ENCODE measurements around the gene MRPS22.
"Not testable (repeated sequence)": the region's sequence is repeated elsewhere in the genome, so short reads cannot be mapped to it uniquely, and the experiment has no call there.

MRPS22 gene

GRCh38 chr3:139342054-139342453, 1.8 kb upstream of the MRPS22 start:
- no peak for DNase-seq

DNA sequence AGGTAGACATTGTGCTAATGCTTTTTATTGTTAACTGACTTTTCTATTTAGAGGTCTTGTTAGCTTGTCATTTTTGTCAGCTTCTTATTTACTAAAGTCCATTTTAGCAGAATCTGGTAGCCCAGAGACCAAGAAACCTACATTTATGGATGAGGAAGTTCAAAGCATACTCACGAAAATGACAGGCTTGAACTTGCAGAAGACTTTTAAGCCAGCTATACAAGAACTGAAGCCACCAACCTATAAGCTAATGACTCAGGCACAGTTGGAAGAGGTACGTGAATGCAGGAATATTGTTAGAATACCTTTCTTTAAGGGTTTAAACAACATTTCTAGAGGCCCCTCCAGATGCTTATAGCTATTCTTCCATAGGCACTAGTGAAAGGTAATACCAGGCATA, 3.0 kb downstream of the MRPS22 start:
- no peak for DNase-seq

DNA sequence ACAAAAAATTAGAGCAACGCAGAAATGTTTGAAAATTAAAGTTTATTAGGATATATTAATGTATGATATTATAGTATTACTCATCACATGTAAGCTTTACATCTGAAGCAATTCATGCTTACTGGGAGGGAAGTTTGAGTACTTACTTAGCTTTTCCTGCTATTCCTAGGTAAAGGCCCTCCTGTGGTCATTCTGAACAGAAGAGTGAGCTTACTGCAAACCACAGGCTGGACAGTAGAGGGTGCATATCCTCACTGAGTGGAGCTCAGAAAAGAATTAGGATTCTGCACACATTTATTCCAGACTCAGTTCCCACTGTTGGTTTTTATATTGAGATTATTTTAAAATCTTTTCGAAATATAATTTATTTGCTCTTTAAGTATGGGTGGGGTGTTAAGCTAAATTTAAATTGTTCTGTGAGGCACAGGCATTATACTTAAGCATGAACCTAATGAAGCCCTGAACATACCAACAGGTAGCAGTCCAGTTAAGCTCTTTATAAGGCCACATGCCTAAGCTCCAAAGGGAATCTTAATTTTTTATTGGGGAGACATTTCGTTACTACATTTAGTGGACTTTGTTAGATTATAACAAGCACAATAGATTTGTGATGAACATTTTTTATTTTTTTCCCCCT, 10.2 kb downstream of the MRPS22 start:
- no peak for DNase-seq

GRCh38 chr3:139354661-139355060, 10.8 kb downstream of the MRPS22 start:
- no peak for DNase-seq

- DNase-seq: no peak
Measured at GRCh38 chr3:139355476-139355875, 11.7 kb downstream of the MRPS22 start.

DNA sequence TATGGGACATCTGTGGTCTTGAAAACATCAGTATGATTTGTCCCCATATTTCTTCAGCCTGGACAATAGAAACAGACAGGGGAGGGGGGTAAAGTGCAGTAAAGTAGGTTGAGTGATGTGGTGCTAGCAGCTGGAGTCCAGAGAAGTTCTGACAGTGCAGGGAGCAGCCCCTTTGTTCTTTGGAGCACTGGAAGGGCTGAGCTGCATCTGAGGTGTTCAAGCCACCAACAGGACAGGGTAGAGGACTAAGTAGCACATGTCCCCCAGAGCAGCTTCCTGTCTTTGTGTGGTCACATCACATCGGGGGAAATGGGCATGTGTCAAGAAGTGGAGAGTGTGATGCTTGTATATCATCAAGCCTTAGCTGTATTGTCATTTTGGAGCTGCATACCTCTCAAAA, 12.1 kb downstream of the MRPS22 start:
- DNase-seq: no peak

GRCh38 chr3:139357899-139358298, 14.1 kb downstream of the MRPS22 start:
- no peak for DNase-seq

GRCh38 chr3:139358841-139359562, 15.2 kb downstream of the MRPS22 start:
- DNase-seq: no peak

GRCh38 chr3:139361276-139361675, 17.5 kb downstream of the MRPS22 start:
- no peak for DNase-seq

DNA sequence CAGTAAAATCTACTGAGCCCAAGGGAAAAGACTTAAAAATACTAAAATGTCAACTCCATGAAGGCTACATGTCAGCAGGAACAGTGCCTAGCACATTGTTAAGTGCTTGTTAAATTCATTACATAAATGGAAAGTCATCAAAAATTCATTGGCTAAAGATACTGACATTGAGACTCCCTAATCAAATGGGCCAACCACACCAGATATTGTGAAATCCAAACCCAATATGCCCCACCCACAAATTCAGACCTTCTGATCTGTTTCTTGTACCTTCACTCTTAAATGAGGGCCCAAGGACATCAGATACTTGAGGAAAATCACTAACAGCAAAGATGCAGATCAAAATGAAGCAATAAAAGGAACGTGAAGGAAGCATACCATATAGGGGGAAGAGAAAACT, 20.7 kb downstream of the MRPS22 start:
- no peak for DNase-seq

DNA sequence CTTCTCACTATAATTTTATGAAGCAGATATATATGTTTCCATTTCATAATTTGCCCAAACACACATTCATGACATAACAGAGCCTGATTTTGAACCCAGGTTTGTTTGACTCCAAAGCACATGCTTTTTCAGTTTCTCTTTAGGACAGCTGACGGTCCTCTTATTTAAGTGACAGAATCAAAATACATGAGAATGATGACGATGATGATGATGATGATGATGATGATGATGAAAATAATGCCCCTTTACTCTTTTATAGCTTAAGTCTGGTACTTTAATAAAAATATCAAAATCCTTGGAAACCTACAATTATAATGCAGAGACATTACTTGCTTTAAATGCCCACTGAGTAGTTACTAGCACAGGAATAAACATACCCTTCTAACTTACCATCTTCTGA, 30.3 kb downstream of the MRPS22 start:
- DNase-seq: no peak

GRCh38 chr3:139377378-139377777, 33.6 kb downstream of the MRPS22 start:
- DNase-seq: no peak

DNA sequence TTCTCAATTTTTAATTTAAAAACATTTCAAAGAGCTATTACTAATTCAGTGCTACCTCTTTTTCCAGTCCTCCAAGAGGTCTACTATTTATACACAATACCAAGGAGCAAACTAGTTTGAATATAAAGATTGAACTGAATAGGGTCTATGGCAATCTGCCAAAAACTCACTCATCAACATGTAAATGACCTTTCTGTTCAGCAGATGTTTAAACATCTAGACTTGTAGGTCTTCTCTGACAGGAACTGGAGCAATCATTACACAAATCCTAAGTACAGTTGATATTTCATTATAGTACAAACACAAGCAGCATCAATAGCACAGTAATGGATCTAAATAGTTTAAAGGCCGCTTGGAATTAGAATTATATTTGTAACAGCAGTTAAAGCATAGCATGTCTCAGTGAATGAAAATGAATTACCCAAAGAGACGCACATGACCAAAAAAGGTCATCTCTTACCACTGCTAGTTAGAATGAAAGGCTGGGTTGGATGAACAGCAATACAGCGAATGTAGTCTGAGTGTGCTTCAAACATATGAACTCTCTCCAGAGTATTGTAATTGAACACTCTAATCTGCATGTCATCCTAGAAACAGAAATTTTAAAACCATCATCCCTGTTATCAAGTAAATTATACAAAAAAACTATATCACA, 34.9 kb downstream of the MRPS22 start:
- no peak for DNase-seq

DNA sequence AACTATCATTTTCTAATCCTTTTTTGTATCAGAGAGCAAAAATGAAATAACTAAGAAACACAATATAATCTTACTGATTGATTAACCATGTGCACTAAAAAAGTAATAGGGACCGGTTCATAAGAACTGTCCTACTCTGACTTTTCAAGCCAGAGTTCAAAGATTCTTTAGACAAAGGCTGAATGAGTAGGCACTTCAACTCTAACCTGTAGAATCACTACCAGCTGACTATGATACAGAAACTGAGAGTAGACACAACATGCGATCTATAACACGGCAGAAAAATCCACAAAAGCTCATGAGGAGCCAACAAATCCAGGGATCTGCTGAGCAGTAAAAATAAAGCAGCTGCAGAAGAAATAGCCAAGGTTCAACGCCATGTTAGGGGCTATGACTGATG, 36.8 kb downstream of the MRPS22 start:
- no peak for DNase-seq

DNA sequence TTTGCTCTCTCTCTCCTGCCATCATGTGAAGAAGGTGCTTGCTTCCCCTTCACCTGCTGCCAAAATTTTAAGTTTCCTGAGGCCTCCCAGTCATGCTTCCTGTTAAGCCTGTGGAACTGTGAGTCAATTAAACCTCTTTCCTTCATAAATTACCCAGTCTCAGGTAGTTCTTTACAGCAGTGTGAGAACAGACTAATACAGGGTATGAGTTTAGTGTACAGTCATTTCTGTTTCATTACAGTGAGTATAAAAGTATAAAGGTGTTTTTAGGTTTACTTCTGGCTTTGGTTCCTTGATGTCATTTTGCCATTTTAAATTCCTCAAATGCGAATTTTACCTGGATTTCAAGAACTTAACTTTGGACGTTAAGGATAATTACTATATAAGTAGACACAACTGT, 38.5 kb downstream of the MRPS22 start:
- DNase-seq: not testable (repeated sequence)

DNA sequence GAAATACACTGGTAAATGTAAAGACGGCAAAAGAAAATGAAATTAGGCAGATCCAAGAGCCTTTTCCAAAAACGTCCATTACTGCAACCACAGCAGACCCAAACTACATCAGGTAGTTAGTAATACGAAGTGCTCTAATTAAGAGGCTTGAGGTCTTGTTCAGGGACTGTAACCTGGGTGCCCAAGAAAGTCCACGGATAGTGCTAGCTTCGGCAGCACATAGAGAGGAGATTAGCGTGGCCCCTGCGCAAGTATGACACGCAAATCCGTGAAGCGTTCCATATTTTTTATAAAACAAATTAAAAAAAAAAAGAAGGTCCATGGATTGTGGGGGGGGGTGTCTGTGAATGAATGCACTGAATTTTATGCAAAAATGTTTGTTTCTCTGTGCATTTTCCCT, 44.3 kb downstream of the MRPS22 start:
- DNase-seq: no peak

DNA sequence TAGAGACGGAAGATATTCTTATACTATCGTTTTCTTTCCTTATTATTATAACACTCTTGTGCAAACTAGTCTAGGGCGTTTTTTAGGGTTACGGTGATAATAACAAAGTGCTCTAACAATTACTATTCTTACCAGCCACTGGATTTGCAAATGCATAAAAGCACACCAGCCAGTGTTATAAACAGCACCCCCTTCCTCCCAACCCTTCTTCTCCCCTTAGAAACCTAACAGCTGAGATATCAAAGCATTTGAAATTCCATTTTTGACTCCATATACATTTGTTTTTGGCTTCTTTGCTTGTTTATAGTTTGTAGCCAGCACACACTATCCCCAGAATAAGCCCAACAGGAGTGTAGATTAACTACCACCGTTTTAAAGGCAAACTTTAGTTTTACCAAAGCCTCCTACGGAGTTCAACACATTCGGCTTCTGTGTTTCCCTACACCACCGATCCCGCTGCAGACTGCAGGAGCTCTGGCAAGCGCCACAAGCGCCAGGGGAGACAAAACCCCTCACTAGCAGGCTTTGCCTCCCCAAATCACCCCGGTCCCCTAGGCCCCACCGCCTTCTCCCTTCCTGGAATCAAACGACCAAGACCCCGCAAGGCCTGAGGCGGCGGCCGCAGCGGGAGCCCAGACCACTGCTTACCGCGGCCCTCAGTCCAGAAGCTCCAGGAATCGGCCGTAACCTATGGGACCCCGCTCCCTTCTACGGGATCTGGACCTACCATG, 45.2 kb downstream of the MRPS22 start:
- peak; percentile 26 for DNase-seq

DNA sequence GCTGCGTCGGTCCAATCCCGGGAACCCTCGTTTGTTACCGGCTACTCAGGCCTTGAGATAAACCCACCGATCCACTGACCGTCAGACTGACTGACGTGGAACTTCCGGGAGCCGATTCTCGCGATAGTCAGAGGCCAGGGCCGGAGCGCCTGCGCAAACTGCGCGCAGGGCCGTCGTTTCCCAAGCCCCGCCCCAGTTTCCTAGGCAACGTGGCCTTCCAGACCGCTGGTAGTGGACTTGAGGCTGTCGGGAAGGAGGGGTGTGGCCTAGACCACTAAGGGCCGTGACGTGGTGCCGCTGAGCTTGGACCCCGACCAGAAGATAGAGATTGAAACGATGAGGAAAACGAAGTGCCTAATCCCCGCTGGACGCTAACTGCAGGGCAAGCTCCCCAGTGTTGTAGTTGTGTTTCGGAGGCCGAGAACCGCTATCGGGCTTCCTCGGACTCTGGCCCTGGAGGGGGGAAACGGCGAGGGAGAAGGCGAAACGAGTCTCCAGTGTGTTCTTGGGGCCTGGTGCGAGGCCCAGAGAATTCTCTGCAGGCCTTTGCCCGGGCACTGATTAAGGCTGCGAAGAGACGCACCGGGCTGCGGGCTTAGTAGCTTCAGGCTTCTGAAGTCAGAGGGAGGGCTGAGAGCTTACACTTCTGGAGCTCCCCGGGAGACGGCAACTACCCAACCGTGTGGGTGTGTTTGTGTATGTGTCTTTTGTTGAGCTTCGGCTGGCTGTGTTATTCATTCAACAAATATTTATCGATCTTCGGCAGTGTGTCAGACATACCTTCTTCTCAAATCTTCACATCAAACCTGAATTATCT, 45.9 kb downstream of the MRPS22 start, which contains the start of gene COPB2:
COPB2 (minus strand) TSS at position 96 of the 817 bp plus-strand sequence. CDS start 97 bp downstream, outside the sequence.
- DNase-seq: peak; percentile 93

- DNase-seq: no peak
Measured at GRCh38 chr3:139394116-139394515, 50.3 kb downstream of the MRPS22 start.

- DNase-seq: no peak
Measured at GRCh38 chr3:139396707-139397106, 52.9 kb downstream of the MRPS22 start.

GRCh38 chr3:139401155-139401554, 57.3 kb downstream of the MRPS22 start:
- DNase-seq: not testable (repeated sequence)
